Thyroid gland (tissue), 4 donors: ENCODE measurements around the gene ASCL1.

ENCODE experiments used
- CTCF ChIP-seq, 6 experiments: fragments of 200-600 bp in 3 of 6; fragments of 450-650 bp in 3 of 6; sonication (generic) in 3 of 6; IDR thresholded peaks; one replicate each; pipeline ENCODE4 v1.5.1; 2016 to 2019; ENCODE audit warnings: antibody characterized with exemption in 6 of 6, mild to moderate bottlenecking in 2 of 6, inconsistent platforms in 1 of 6, moderate library complexity in 1 of 6
- POLR2A ChIP-seq, 2 donors: fragments of 450-650 bp; IDR thresholded peaks; one replicate each; pipeline ENCODE4 v1.6.1; 2017; ENCODE audit warnings: antibody characterized with exemption in 2 of 2, mild to moderate bottlenecking in 2 of 2, moderate library complexity in 1 of 2

- no peak for TF ChIP-seq CTCF (IDR thresholded peaks at IDR 0.05)
- TF ChIP-seq POLR2A (IDR thresholded peaks at IDR 0.05): no peak
Observed at GRCh38 chr12:102992720-102993119, 35.2 kb downstream of the ASCL1 start.
